NCI-H2171 (cell line): ENCODE results near the gene FAF2.

Experiments used
- DNase-seq: peaks from one replicate; lab custom pipeline; 2025; lab: John Stamatoyannopoulos, UW

The FAF2 gene

DNA sequence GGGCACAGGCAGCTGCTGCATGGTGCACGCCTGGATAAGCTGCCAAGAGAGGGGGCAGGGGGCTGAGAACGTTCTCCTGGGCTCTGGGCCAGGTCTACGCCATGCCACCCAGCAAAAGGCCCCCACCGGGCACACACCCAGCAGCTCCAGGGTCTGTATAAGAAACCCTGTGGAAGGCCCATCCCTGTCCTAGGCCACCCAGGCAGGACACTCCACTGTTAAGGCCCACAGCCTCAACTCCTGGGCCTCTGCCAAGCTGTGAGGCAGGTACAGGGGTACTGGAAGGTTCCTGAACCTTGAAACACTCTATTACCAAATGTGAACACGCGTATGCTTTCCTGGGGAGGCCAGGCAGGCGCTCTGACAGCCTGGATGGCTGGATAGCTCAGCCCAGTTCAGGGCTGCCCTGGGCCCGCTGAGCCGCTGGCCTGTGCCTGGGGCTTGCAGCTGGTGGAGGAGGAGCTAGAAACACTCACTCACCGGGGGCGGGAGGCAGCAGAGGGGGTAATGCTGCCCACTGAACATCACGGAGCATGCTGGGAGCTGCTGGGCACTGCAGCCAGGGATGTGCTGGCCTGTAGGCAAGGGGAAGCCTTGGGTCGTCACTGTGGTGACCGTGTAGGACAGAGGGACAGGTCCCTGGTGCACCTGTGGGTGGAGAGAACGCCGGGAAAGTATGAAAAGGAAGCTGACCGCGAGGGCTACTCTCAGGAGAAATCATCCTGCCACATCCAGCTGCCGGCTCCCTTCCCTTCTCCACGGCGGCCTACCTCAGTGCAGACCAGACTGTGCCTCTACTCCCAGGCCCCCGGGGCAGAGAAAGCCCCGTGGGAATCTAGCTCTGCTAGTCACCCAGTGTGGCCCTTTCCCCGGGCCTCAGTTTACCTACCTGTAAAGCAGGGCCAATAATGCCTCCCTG, 83.1 kb downstream of the FAF2 start:
- no peak for DNase-seq

DNA sequence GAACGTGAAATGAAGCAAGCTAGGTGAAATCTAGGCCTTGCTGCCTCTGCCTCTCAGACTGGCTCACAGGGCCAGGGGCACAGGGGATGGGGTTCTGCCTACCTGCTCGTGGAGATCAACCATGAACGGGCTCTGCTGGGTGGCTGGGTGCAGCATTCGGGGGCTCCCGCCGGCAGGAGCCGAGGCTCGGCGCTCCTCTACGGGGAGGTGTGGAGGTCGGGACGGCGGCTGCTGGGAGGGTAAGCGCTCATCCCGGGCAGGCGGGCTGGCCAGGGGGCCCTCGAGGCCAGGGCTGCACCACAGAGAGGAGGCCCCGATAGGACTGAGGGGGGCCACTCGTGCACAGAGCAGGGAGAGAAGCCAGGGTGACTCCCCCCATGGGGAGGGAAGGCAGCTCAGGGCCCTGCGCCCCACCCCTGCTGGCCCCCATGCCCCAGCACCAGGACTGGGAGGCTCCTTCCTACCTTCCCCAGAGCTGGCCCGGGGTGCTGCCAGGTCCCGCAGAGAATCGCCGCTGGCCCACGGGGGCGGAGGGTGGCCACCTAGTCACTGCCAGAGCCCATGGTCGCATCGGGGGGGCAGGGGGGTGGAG, 83.8 kb downstream of the FAF2 start:
- DNase-seq, result no peak

DNA sequence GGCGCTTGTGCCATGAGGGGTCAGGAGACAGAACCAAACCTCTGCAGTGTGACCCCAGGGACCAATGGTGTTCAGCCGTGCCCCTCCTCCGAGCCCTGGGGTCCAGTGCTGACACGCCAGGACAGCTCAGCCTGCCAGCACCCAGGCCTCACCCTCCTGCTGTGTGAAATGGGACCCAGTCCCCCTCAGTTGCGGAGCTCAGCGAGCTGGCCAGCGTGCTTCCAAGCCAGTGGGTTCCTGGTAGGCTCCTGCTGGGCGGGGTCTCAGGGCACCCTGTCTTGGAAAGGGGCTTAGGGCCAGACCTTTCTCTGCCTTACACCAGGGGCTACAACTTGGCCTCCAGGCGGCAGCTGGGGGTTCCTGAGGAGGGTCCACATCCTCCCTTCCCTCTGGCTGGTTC, 84.6 kb downstream of the FAF2 start:
- DNase-seq, result no peak

DNA sequence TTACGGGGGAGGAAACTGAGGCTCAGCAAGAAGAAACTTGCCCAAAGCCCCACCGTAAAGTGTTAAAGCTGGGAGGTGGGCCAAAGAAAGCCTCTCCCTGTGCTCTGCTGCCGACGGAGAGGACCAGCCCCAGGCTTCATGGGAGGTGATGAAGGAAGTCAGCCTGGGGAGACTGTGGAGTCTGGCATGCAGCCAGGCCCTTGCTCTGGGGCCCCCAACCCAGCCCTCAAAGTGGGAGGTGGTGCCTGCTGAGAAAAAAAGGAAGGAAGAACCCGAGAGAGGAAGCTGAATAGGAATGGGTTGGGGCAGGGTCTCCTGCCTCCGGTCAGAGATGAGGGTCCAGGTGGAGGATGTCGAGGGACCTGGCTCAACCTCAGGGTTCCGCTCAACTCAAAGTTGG, 85.2 kb downstream of the FAF2 start:
- no peak for DNase-seq

DNA sequence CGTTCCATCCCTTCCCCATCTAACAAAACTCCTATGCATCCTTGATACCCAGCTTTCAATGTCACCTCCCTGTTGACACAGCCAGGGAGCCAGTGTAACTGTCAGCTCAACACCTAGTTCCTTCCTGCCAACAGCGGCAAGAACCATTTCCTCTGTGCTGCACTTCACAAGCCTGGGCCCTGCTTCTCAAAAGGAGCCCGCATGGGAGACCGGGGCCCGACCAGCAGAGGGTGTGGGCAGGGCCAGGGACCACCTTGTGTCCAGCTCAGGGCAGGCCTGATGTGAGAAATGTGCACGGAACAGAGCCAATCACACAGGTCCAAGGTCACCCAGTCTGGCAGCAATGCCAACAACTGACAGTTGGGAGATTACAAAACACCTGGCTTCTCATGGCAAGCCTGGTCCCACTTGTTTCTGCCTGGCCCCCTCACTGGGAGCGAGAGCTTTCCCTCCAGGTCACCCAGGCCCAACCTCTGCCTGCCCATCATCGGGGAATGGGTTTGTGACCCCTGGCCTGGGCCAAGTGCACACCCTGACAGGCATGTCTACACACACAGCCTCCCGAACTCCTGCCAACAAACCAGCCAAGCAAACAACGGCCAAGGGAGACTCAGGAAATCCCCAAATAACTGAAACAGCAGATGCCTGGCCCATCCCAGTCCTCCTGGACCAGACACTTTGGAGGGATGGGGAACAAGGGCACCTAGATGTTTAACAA, 85.9 kb downstream of the FAF2 start:
- no peak for DNase-seq

DNA sequence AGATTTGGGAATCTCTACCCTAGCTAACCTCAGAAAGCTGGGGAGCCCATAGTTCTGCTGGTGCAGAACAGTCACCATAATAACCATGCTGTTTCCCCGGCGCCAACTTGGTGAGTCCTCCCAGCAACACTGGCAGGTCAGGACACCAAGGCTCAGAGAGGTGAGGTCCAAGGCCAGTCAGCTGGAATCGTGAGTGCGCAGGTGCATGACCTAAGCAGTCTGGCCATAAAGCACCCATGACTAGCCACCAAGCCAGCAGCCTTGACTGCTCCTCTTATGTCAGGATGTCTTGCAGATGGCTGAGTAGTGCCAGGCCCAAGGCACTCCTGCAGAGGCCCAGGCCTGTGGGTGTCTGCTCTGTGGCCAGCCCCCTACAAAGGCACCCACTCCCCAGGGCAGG, 86.5 kb downstream of the FAF2 start:
- no peak for DNase-seq

DNA sequence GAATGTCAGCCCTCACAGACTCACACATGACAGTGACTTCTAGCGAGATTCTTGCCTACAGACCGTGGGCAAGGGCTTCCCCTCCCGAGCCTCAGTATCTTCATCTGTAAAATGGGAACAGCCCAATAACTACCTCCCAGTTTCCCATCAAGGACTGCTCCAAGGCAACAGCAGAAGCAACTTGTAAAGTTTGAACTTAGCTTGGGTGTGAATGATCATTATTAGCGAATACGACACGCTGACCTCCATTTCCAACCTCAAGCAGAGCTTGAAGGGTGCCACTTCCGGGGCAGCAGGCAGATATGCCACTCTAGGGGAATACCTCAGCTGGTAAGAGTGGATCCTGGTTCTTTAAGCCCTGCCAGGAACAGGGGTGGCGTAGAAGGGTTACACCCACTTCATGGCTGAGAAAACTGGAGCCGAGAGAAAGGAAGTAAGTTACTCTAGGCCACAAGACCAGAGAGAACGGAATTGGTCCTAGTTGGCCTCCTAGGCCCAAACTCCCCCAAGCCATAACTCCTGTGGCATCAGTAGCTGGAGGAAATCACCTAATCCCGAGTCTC, 87.0 kb downstream of the FAF2 start:
- DNase-seq, result no peak

DNA sequence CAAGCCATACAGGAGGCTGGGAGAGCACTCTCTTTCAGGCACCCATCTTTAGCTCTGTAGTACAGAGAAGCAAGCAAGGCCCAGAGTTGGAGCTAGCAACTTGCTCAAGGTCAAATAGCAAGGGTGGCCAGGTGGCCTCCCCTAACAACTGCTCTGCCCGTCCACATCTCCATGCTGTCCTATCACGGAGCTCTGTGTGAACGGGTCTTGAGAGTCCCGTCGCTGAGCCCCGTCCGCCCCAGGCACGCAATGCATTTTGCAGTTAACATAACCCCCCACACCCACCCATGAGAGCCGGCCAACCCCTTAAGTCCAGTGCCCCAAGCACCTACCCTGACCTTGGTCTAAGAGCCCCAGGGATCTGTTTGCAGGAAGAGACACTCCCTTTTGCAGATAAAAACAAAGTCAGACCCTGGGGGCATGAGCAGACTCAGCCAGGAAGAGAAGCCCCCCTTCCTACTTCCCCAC, 87.5 kb downstream of the FAF2 start:
- DNase-seq, result no peak

DNA sequence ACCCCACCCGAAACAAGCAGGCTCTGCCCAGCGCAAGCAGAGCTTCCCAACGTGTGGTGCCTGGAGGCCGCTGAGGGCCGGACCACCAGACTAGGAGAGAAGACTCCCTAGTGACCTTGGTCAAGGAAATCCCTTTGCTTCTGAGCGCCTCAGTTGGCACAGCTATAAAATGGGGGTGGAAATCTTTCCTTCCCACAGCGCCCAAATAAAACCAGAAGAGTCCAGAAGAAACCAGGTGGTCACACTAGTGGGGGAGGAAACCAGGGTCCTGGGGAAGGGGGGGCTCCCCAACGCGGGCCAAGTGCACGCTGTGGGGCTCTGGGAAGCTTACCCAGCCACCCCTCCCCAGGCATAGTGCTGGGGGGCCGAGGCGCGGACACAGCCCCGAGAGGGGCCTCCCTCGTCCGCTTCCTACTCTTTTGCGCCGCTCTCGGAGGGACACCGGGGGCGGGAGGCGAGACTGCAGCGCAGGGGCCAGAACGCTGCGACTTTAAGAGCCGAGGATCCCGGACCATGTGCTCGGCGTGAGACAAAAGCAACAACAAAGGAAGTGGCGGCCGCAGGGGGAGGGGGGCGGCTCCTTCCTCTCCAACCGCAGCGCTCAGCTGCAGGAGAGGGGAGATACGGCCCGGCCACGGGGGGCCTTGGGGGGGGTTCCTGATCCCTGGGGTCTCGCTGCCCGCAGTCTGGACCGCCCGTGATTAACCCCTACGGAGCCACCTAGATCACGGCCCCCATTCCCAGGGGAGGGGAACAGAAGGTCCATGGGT, 88.1 kb downstream of the FAF2 start:
- DNase-seq, result no peak

DNA sequence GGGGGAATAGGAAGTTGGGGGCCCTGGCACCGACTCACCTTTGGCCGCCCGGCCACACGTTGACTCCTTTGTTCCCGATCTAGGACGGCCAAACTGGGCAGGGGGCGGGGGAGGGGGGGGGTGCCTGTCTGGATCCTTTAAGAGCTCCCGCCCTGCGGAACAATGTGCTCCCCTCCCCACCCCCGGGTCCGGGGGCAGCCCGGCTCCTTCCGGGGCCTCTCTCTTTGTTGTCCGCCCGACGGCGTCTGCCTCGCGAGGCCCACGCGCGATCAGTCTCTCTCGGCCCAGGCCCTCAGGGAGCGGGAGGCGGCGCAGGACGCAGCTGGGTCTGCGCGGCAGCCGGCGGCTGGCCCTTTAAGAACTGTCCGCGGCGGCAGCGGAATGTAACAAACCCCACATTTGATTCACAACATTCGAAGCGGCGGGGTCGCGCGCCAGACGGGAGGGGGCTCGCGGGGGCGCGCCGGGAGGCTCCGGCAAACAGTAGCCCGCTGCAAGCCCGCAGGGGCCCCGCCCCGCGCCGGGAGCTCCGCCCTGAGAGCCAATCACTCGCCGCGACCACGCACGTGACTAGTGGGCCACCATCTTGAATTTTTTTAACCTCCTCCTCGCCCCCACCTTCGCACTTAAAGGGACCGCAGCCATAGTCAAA, 88.8 kb downstream of the FAF2 start, which contains the start of gene RNF44:
Gene RNF44, minus strand, starts transcription at position 501 of the 652 bp plus-strand sequence. CDS start 4,930 bp downstream, outside the sequence.
- peak; percentile 76 for DNase-seq

DNA sequence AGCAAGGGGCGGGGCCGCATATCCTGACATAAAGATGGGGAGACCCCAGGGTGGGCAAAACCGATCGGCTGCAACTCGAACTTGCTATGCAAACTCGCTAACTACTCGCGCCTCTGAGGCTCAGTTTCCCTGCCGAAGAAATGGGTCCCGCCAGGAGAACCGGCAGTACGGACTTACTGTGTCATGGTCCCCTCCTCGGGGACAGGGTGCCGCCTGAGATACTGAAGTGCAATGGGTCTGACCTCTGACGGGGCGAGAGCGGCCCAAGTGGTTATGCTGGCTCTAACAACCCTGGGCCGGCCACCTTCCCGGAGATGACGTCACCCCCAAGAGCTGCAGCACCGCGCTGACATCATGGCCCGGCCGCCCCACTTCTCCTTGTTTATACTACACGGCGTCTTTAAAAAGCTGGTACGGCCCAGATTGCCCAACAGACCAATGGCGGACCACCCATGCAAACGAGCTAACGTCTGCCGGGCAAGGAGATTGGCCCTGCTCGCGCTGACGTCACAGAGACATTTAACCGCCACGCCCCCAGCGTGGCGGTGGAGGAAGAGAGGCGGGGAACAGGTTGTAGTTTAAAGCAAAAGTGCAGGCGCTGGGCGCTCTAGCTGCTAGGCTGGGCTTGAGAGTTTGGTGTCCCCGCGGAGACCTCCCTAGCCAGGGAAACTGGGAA, 89.5 kb downstream of the FAF2 start:
- peak; percentile 90 for DNase-seq

DNA sequence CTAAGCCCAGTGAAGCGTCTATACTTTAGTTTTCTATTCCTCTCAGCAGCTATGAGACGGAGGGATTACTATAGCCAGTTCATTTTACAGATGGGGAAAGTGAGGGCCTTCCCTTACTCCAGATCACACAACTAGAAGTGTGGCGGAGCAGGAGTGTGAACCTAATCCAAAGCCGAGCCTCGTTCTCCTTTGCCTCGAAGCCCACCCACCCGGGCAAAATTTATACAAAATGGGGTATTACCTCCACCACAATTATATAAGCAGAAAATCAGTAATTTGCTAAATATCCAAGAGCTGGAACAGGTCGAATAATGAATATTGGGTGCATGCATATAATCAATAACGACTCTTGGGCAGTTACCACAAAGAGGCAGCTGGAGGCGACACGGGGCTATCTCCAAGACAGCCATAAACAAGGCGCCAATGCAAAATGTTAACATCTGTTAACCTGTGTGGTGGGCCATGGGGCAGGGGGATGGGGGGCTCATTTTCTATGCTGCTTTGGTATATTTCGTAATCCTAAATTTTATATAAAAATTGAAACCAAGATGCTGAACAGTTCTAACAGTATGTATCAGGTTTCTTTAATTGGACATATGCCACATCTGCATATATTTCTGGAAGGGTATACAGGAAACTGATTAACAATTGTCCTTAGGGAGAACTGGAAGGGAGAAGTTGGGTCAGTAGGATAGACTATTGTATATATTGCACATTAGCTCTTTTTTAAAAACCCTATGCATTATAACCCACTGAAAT, 90.2 kb downstream of the FAF2 start:
- DNase-seq, result no peak

DNA sequence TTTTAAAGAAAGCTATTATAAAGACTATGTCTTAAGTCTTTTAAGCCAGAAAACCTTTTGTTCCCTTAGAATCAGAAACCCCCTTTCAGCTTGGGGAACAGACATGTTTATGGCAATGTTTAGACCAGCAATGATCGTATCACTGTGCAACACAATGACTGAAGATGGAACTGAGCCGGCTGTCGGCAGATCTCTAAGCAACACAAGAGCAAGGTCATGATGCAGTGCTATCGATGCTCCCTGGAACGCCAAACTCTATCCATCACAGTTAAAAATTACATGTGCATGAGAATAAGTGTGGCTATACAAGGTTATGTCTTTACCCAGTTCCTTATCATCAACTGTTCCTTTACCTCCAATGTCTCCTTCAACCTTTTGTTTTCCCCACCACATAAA, 90.8 kb downstream of the FAF2 start:
- no peak for DNase-seq

DNA sequence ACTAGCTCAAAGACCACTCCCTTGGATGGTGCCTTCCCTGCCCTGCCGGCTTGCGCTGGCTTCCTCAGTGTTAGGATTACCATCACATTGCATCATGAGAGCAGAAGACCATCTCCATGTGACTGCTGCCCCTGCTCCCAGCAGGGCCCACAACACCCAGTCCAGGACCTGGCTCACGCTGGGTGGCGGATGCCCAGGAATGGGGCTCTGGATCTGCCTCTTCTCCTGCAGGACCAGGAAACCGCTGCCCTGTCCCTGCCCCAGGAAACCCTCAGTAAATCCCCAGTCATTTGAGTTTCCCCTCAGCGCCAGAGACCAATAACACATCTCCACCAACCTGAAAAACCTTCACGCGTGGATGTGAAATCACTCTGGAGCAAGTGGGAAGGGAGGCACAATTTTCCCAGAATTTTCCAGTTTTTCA, 92.3 kb downstream of the FAF2 start:
- no peak for DNase-seq

DNA sequence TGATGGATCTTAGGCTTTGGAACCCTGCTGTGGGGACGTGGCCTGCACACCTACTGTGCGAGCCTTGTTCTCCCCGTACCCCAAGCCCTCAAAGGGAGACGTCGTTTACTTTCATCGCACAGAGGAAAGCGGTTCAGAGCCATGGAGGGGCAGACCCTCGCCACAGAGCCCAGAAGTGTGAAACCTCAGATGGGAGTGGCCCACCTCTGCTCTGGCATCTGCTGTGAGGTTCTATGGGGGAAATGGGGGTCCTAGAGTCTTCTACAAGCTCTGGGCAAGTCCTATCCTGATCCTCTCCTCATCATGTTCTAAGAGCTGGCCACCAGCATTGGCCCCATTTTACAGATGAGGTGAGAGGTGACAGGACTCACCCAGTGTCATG, 92.8 kb downstream of the FAF2 start:
- no peak for DNase-seq

DNA sequence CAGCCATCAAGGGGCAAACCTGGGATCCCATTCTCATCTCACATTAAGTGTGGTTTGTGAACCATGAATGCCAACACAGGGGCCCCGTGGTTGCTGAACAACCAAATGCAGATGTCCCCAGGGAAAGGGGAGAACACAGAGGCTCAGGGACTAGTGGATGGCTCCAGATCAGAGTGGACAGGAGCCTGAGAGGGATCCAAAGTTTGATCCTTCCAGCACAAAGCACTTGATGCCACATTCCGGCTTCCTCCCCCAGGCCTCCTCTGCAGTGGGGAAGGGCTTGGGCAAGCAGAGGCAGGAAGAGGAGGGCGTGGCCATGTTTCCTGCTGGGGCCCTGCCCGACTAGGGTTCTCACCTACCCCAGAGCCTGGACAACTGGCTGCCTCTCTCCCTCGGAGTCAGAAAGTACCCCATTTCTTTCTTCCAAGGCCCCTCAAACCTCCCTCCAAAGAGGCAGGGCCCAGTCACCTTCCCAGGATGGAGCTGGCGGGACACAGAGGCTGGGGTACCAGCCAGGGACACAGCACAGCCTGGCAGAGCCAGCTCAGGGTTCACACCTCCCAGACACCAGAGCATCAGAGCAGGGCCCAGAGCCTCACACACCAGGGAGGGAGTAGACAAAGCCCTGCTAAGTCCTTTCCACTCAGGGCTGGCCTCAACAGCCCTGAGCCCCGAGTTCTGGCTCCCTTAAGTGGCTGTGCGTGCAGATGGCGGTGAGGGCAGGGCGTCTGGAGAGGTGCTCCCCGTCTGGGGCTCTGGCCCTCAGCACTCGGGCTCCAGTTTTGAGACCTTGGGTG, 93.4 kb downstream of the FAF2 start:
- DNase-seq, result no peak

DNA sequence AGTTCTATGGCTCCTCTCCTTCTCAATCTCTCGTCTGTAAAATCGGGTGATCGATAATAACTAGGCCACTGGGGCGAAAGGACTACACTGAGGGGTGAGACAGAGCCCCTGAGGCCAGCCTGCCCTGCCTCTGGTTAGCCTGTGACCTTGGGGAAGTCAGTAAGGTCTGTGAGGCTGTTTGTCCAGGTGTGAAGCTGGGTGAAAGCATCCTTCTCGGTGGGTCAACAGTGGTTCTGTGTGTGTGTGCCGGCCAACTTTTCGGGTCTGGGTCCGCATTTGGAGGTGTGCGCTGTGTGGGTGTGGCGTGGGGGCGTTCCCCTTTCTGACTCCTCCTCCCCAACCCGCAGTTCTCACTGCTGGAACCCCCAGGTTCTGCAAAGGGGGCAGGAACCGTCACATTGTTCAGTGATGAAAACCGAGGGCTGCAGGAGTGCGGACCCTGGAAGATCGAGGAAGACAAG, 94.0 kb downstream of the FAF2 start:
- no peak for DNase-seq

DNA sequence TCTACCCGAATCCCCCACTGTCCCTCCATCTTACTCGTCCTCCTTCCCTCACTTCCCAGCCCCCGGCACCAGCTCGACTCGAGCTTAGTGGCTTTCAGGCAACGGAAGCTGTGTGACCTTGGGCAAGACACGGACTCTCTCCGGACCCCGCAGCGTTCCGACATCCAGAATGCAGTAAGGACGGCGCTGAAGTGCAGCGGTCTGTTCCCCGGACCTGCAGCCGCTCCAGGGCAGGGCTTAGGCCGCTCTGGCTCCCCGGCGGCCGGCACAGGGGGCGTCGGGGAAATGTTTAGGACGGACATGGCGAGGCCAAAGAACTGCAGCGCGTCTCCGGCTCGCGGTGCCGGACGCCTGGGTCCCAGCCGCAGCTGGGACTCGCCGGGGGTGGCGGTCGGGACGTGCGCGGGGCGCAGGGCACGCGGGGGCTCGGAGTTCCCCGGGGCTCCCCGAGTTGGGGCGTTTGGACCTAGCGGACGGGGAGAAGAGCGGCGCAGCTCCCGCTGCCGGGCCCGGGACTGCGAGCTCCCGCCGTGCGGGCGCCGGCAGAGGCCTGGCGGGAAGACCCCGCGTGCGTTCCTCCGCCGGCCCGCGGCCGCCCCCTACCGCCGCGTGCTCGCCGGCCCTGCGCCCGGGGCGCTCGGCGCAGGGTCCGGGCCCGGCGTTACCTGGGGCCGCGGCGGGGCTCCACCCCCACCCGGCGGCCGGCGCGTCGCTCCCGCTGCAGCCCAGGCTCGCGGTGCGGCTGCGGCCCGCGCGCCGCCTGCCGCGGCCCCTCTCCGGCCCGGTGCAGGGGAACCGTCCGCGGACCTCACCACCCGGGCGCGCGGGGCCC, 94.6 kb downstream of the FAF2 start:
- DNase-seq, result no peak
